GM03348 (cell line): ENCODE data around the gene LRRC46.
A peak's percentile ranks its signal among the peaks of the same experiment; 100 is the strongest.

Experiments
- DNase-seq: peaks from one replicate; pipeline ENCODE4 v3.0.0; 2012; ENCODE audit warnings: low spot score

Gene LRRC46

GRCh38 chr17:47810200-47810821 is 21.2 kb upstream of the LRRC46 start:
- DNase-seq: peak; percentile 89

GRCh38 chr17:47810901-47811635 is 20.4 kb upstream of the LRRC46 start:
- DNase-seq: no peak

- DNase-seq: no peak
Measured at GRCh38 chr17:47811709-47812108, 19.8 kb upstream of the LRRC46 start.

- no peak for DNase-seq
Measured at GRCh38 chr17:47812146-47812920, 19.1 kb upstream of the LRRC46 start.

- DNase-seq: no peak
Measured at GRCh38 chr17:47813077-47813476, 18.4 kb upstream of the LRRC46 start.

GRCh38 chr17:47813512-47814031 is 17.9 kb upstream of the LRRC46 start:
- DNase-seq: no peak

- DNase-seq: no peak
Measured at GRCh38 chr17:47815106-47815918, 16.2 kb upstream of the LRRC46 start.

- DNase-seq: no peak
Measured at GRCh38 chr17:47816111-47816735, 15.2 kb upstream of the LRRC46 start.

GRCh38 chr17:47816947-47817346 is 14.5 kb upstream of the LRRC46 start:
- no peak for DNase-seq

- no peak for DNase-seq
Measured at GRCh38 chr17:47818002-47818695, 13.3 kb upstream of the LRRC46 start.

GRCh38 chr17:47819475-47819874 is 12.0 kb upstream of the LRRC46 start:
- DNase-seq: no peak

- no peak for DNase-seq
Measured at GRCh38 chr17:47820033-47820789, 11.3 kb upstream of the LRRC46 start.

GRCh38 chr17:47821031-47821423 is 10.4 kb upstream of the LRRC46 start:
- no peak for DNase-seq

GRCh38 chr17:47821424-47822391 is 9.8 kb upstream of the LRRC46 start, which contains the start of gene OSBPL7:
Gene OSBPL7, minus strand, starts transcription at chr17:47821794. Its CDS starts 1,516 bp downstream, at chr17:47820278.
- peak; percentile 85 for DNase-seq

- DNase-seq: no peak
Measured at GRCh38 chr17:47822785-47823184, 8.7 kb upstream of the LRRC46 start.

- no peak for DNase-seq
Measured at GRCh38 chr17:47823519-47823918, 8.0 kb upstream of the LRRC46 start.

GRCh38 chr17:47829870-47830269 is 1.6 kb upstream of the LRRC46 start:
- no peak for DNase-seq

- DNase-seq: no peak
Measured at GRCh38 chr17:47830396-47831002, 971 bp upstream of the LRRC46 start.
